Measurements from ENCODE around the gene CDH13.

CDH13 gene

DNA sequence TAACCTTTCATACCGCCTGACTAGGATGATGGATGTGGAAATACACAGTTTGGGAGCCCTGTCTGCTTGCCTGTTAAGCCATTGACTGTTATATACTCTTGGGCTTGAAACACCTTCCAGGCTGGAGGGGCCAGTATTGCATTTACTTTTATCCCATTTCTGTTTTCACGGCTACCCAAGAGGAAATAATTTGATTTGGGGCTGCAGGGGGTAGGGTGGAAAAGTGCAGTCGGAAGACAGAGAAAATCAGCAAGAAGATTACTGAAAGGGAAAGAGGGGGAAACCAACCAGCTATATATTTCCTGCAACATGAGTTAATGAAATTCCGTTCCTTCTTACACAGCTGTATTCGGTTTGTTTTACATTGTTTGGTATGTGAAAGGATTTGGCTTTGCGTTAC lies 202.5 kb downstream of the CDH13 start:
- Histone ChIP-seq H3K4me2 (ENCODE audit: insufficient read depth, low read length) (no peak overlapping the region), H3K27ac (ENCODE audit: low read length) (no peak overlapping the region), H3K9me3 (ENCODE audit: insufficient read depth, low read length, severe bottlenecking) (no peaks in the 10 kb centered on the region), H2AFZ (ENCODE audit: low read depth, low read length) (no peak overlapping the region), H3K9ac (ENCODE audit: low read depth, low read length) (no peak overlapping the region), H3K4me1 (ENCODE audit: insufficient read depth, low read length) (no peaks in the 10 kb centered on the region), H3K79me2 (ENCODE audit: insufficient read depth, low read length) (no peaks in the 10 kb centered on the region), H3K36me3 (ENCODE audit: insufficient read depth, low read length) (no peaks in the 10 kb centered on the region), H4K20me1 (ENCODE audit: insufficient read depth, low read length) (no peaks in the 10 kb centered on the region), H3K27me3 (ENCODE audit: insufficient read depth, low read length, poor library complexity) (peaks cover 4% of the 10 kb centered on the region), H3K4me3 (ENCODE audit: low read depth in 1 of 2, low read length in 2 of 2) (no peak overlapping the region)
- DNase-seq: no peak
- TF ChIP-seq, protein P1, sequence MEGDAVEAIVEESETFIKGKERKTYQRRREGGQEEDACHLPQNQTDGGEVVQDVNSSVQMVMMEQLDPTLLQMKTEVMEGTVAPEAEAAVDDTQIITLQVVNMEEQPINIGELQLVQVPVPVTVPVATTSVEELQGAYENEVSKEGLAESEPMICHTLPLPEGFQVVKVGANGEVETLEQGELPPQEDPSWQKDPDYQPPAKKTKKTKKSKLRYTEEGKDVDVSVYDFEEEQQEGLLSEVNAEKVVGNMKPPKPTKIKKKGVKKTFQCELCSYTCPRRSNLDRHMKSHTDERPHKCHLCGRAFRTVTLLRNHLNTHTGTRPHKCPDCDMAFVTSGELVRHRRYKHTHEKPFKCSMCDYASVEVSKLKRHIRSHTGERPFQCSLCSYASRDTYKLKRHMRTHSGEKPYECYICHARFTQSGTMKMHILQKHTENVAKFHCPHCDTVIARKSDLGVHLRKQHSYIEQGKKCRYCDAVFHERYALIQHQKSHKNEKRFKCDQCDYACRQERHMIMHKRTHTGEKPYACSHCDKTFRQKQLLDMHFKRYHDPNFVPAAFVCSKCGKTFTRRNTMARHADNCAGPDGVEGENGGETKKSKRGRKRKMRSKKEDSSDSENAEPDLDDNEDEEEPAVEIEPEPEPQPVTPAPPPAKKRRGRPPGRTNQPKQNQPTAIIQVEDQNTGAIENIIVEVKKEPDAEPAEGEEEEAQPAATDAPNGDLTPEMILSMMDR (IDR thresholded peaks at IDR 0.05; ENCODE audit: borderline replicate concordance, extremely low read depth, low read length, poor library complexity, severe bottlenecking): no peak
- TF ChIP-seq EZH2 (IDR thresholded peaks at IDR 0.05; ENCODE audit: borderline replicate concordance, low read depth, low read length, severe bottlenecking): no peak
- ATAC-seq (ENCODE audit: insufficient read depth, low read depth): no peak

DNA sequence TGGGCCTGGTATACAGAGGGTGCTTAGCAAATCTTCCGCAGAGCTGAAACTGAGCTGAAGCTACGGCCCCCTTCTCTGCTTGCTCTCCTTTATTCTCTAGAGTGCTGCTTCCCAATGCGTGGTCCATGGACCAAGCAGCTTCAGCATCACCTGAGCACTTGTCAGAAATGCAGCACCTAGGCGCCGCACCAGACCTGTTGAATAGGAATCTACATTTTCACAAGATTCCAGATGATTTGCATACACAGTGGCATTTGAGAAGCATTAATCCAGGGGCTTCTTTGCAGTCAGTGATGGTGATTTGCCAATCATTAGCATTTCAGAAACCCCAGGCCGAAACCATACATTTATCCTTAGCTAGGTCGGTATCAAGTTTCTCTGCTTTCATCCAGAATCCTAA lies 204.2 kb downstream of the CDH13 start:
- no peak for DNase-seq
- H3K27ac ChIP-seq (ENCODE audit: low read length): no peak overlapping the region
- TF ChIP-seq EZH2 (IDR thresholded peaks at IDR 0.05; ENCODE audit: borderline replicate concordance, low read depth, low read length, severe bottlenecking): no peak
- TF ChIP-seq, protein P1 (IDR thresholded peaks at IDR 0.05; ENCODE audit: borderline replicate concordance, extremely low read depth, low read length, poor library complexity, severe bottlenecking): no peak
- H3K4me1 ChIP-seq (ENCODE audit: insufficient read depth, low read length): no peaks in the 10 kb centered on the region
- H3K9ac ChIP-seq (ENCODE audit: low read depth, low read length): no peak overlapping the region
- ATAC-seq (ENCODE audit: insufficient read depth, low read depth): no peak
- no peak overlapping the region for H3K4me3 ChIP-seq (ENCODE audit: low read depth in 1 of 2, low read length in 2 of 2)
- no peaks in the 10 kb centered on the region for H3K36me3 ChIP-seq (ENCODE audit: insufficient read depth, low read length)
- H3K79me2 ChIP-seq (ENCODE audit: insufficient read depth, low read length): no peaks in the 10 kb centered on the region
- no peaks in the 10 kb centered on the region for H3K9me3 ChIP-seq (ENCODE audit: insufficient read depth, low read length, severe bottlenecking)
- H3K27me3 ChIP-seq (ENCODE audit: insufficient read depth, low read length, poor library complexity): peaks cover 4% of the 10 kb centered on the region
- H2AFZ ChIP-seq (ENCODE audit: low read depth, low read length): no peak overlapping the region
- no peaks in the 10 kb centered on the region for H4K20me1 ChIP-seq (ENCODE audit: insufficient read depth, low read length)
- H3K4me2 ChIP-seq (ENCODE audit: insufficient read depth, low read length): no peak overlapping the region

DNA sequence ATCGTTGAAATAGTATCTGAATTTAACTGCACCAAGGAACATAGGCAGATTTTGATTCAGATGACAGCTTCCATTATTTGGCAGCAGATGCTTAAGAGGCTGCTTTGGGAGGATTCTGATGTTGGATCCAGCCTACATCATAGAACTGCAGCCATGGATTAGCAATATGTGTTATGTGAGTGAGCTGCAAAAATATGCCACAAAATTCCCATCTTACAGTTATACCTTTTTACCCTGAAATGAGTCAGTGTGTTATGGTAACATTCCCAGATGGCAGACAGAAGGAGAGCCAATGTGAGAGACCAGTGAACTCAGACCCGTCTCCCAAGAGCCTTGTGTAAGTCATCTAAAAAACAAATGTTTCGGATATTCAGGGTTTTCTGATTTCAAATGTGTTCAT lies 206.1 kb downstream of the CDH13 start:
- no peak for ATAC-seq (ENCODE audit: insufficient read depth, low read depth)

More for the DNA sequence above, 206.1 kb downstream of the CDH13 start:
- no peak overlapping the region for H3K9ac ChIP-seq (ENCODE audit: low read depth, low read length)
- H3K79me2 ChIP-seq (ENCODE audit: insufficient read depth, low read length): no peaks in the 10 kb centered on the region
- no peaks in the 10 kb centered on the region for H3K4me1 ChIP-seq (ENCODE audit: insufficient read depth, low read length)
- DNase-seq: no peak
- H3K27me3 ChIP-seq (ENCODE audit: insufficient read depth, low read length, poor library complexity): peaks cover 4% of the 10 kb centered on the region
- no peak overlapping the region for H3K4me3 ChIP-seq (ENCODE audit: low read depth in 1 of 2, low read length in 2 of 2)
- H3K9me3 ChIP-seq (ENCODE audit: insufficient read depth, low read length, severe bottlenecking): no peaks in the 10 kb centered on the region
- TF ChIP-seq, protein P1 (IDR thresholded peaks at IDR 0.05; ENCODE audit: borderline replicate concordance, extremely low read depth, low read length, poor library complexity, severe bottlenecking): no peak
- TF ChIP-seq EZH2 (IDR thresholded peaks at IDR 0.05; ENCODE audit: borderline replicate concordance, low read depth, low read length, severe bottlenecking): no peak
- no peak overlapping the region for H2AFZ ChIP-seq (ENCODE audit: low read depth, low read length)
- H3K27ac ChIP-seq (ENCODE audit: low read length): no peak overlapping the region
- no peaks in the 10 kb centered on the region for H4K20me1 ChIP-seq (ENCODE audit: insufficient read depth, low read length)
- H3K4me2 ChIP-seq (ENCODE audit: insufficient read depth, low read length): no peak overlapping the region
- H3K36me3 ChIP-seq (ENCODE audit: insufficient read depth, low read length): no peaks in the 10 kb centered on the region
